ENCODE data around the gene SIRPG. TPM values are rescaled to one million over a fixed set of nuclear protein-coding genes. Genes with fewer than 3 reads are reported as not detected.

Gene SIRPG
- total and polyA plus RNA-seq, 2 experiments from 2014 or later, result not detected

GRCh38 chr20:1635291-1635979 is 22.1 kb downstream of the SIRPG start:
- no peaks in the 10 kb centered on the region for H3K27me3 ChIP-seq
- H3K4me1 ChIP-seq (ENCODE audit: low read depth), result no peaks in the 10 kb centered on the region
- DNase-seq (ENCODE audit: low read depth in 1 of 2, low spot score in 1 of 2), result no peak
- no peak overlapping the region for H3K27ac ChIP-seq
- no peaks in the 10 kb centered on the region for H3K36me3 ChIP-seq
- H3K4me3 ChIP-seq, result no peak overlapping the region
- TF ChIP-seq CTCF (IDR thresholded peaks at IDR 0.05; ENCODE audit: low read depth, low read length), result no peak
- no peaks in the 10 kb centered on the region for H3K9me3 ChIP-seq (ENCODE audit: low read depth)

GRCh38 chr20:1633535-1633934 is 24.0 kb downstream of the SIRPG start:
- Histone ChIP-seq H3K27me3 (peaks cover 5% of the 10 kb centered on the region), H3K36me3 (no peaks in the 10 kb centered on the region), H3K9me3 (ENCODE audit: low read depth) (no peaks in the 10 kb centered on the region), H3K4me1 (ENCODE audit: low read depth) (no peaks in the 10 kb centered on the region), H3K27ac (no peak overlapping the region), H3K4me3 (no peak overlapping the region)
- DNase-seq (ENCODE audit: low read depth in 1 of 2, low spot score in 1 of 2), result peak; percentile 13 to 29
- TF ChIP-seq CTCF (IDR thresholded peaks at IDR 0.05; ENCODE audit: low read depth, low read length), result no peak

- TF ChIP-seq CTCF (IDR thresholded peaks at IDR 0.05; ENCODE audit: low read depth, low read length), result no peak
- Histone ChIP-seq H3K4me3 (no peak overlapping the region), H3K4me1 (ENCODE audit: low read depth) (no peaks in the 10 kb centered on the region), H3K27ac (no peak overlapping the region), H3K36me3 (no peaks in the 10 kb centered on the region), H3K9me3 (ENCODE audit: low read depth) (no peaks in the 10 kb centered on the region), H3K27me3 (peaks cover 5% of the 10 kb centered on the region)
- no peak for DNase-seq (ENCODE audit: low read depth in 1 of 2, low spot score in 1 of 2)
Observed at GRCh38 chr20:1632178-1632577, 25.4 kb downstream of the SIRPG start.

GRCh38 chr20:1631309-1632151 is 26.0 kb downstream of the SIRPG start:
- TF ChIP-seq CTCF (IDR thresholded peaks at IDR 0.05; ENCODE audit: low read depth, low read length), result no peak

GRCh38 chr20:1630186-1630585 is 27.4 kb downstream of the SIRPG start:
- Histone ChIP-seq H3K27me3 (peaks cover 5% of the 10 kb centered on the region), H3K27ac (no peak overlapping the region), H3K4me3 (no peak overlapping the region), H3K36me3 (no peaks in the 10 kb centered on the region), H3K4me1 (ENCODE audit: low read depth) (no peaks in the 10 kb centered on the region), H3K9me3 (ENCODE audit: low read depth) (no peaks in the 10 kb centered on the region)
- TF ChIP-seq CTCF (IDR thresholded peaks at IDR 0.05; ENCODE audit: low read depth, low read length), result no peak
- no peak for DNase-seq (ENCODE audit: low read depth in 1 of 2, low spot score in 1 of 2)

More at GRCh38 chr20:1631309-1632151, 26.0 kb downstream of the SIRPG start:
- Histone ChIP-seq H3K27me3 (peaks cover 5% of the 10 kb centered on the region), H3K4me1 (ENCODE audit: low read depth) (no peaks in the 10 kb centered on the region), H3K4me3 (no peak overlapping the region), H3K27ac (no peak overlapping the region), H3K36me3 (no peaks in the 10 kb centered on the region), H3K9me3 (ENCODE audit: low read depth) (no peaks in the 10 kb centered on the region)
- DNase-seq (ENCODE audit: low read depth in 1 of 2, low spot score in 1 of 2), result peak in 1 of 2 donors; percentile 32

Measured in cardiac muscle cell (in vitro differentiated cells and primary cell).